Measurements from ENCODE around the gene ZBTB16.
A peak's percentile ranks its signal among the peaks of the same experiment; 100 is the strongest.

ZBTB16 gene

DNA sequence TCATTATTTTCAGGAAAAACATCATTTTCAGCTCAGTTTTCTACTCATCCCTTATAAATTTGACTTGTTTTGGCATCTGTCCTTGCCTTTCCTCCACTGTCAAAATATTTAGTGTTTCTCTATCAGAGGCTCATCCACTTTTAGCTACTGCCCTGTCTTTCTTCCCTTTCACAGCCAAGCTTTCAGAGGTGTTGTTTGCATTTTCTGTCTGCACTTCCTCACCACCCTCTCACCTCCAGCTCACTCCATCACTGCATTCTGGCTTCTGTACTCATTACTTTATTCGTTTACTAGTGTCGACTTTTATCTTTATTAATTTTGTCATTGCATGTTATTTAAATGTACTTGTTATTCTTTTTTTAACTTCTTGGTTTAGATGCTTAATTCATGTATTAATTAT is 210.0 kb downstream of the ZBTB16 start:
- no peak for DNase-seq

DNA sequence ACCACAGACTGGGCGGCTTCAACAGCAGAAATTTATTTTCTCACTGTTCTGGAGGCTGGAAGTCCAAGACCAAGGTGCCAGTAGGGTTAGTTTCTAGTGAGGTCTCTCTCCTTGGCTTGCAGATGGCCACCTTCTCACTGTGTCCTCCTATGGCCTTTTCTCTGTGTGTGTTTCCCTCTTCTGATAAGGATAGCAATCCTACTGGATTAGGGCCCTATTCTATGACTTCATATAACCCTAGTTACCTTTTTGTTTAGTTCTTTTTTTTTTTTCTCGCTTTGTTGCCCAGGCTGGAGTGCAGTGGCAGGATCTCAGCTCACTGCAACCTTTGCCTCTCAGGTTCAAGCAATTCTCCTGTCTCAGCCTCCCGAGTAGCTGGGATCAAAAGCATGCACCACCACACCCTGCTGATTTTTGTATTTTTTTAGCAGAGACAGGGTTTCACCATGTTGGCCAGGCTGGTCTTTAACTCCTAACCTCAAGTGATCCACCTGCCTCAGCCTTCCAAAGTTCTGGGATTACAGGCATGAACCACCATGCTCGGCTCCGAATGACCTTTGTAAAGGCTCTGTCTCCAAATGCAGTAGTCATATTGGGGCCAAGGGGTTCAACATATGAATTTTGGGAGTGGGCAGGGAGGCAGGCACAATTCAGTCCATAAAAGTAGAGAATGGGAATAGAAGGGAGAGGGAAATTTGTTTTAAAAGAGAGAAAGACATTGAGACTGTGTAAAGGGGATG is 211.2 kb downstream of the ZBTB16 start:
- DNase-seq = no peak

DNA sequence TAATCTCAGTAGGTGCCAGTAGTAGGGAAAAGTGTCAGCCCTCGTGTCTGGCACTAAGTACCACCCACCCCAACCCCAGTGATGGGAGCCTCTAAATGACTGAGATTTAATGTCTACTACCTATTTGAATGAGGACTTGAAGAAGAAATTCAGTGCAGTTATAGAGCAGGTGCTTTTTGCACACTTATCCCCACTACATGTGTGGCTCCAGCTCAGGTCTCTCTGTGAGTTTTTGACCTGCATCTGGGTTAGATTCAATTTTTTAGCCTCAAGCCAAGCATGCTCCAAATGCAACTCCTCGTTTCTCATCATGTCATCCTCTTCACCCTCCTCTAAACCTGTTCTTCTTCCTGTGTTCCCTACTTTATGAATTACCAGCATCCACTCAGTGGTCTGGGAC is 211.8 kb downstream of the ZBTB16 start:
- no peak for DNase-seq

DNA sequence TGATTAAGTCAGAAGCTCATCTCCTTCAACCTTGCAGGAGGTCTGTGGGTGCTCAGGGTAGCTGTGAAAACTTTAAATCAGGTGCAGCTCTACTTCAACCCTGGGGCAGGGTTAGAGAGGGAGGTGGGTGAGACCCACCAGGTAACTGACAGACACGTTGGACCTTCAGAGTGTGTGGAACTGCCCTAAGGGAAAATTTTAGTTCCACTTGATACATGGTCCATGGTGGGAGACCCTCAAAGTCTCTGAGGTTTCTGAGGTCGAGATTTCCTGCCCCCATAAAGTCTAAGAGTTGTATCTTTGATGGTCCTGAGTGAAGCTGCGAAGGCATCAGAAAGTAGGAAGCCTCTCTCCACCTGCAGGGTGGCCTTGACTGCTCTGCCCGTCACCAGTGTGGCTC is 212.8 kb downstream of the ZBTB16 start:
- DNase-seq = no peak

DNA sequence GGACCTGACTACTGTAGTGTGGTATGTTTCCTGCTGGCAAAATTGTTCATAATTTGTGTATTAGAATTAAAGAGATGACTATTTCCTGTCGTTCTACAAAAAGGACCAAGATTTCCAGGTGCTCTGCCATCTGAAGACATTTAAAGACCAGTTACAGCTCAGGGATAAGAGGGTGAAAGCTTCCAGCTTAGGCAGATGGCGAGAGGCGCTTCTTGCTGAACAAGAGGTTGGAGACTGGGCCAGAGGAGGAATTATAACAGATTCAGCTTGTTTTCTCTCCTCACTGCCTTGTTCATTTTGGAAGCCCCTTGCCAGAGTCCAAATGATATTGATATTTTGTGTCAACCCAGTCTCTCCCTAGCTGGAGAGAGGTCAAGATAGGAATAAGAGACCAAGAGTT is 213.6 kb downstream of the ZBTB16 start:
- DNase-seq = no peak

DNA sequence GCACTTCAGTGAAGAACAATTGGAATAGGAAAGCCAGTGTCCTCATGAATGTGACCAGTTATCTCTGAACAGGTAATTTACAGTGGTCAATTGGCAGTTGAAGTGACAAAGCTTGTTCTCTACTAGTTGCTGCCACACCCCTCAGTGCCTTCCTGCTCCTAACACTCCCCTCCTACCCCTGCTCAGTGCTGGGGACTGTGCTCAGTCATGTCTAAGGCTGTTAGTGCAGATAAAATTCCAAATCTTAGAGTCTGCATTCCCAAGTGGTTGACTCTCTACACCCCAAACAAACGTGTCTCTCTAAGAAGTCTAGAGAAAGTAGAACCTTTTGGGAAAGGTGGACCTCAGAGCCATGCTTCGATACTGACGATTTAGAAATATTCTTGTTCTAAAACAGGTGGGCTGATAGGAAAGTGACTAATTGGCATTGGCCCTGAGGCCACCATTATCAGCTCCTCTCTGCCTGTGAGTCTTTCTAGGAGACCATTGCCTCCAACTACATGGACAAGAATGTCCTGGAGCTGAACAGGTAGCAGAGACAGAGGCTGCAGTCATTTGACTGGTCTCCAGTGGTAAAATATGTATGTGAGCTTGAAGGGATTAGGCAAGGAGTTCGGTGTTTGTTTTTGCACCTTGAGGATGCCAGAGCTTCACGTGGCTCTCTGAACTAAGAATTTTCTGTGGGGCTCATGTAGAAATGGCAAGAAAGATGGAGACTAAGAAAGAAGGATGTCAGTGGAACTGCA is 214.6 kb downstream of the ZBTB16 start:
- DNase-seq = no peak

DNA sequence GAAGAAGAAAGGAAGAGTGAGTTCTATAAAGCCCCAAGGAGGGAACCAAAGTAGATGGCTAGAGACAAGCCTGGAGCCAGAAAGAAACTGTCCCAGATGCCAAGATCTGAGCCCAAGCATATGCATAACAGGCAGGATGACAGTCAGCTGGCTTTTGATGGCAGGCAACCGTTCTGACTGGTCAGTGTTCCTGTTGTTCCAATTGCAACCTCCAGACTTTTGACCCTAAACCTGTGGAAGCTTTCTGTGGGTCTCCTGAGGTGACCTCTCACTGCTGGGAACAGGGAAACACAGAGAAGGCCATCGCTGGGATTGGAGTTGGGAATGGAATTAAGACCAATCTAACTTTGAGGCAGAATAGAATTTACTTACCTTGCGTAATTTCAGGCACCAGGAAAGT is 215.1 kb downstream of the ZBTB16 start:
- DNase-seq = no peak

DNA sequence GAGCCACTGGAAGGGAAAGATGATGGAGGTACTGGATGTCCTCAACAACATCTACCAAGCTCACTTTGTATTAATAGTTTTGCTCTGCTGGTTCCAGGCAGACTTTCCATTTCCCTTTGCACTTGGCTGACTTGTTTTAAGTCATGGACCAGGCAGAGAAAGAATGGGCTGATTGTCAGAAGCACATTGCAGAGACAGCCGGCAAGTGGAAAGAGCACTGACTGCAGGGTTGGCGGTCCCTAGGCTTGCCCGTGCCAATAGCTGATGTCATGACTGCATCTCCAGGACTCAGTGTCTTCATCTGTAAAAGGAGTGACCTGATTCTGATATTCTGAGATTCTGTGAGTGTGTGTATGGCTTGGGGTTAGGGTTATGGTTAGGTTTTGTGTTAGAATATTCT is 215.8 kb downstream of the ZBTB16 start:
- DNase-seq = peak; percentile 45

DNA sequence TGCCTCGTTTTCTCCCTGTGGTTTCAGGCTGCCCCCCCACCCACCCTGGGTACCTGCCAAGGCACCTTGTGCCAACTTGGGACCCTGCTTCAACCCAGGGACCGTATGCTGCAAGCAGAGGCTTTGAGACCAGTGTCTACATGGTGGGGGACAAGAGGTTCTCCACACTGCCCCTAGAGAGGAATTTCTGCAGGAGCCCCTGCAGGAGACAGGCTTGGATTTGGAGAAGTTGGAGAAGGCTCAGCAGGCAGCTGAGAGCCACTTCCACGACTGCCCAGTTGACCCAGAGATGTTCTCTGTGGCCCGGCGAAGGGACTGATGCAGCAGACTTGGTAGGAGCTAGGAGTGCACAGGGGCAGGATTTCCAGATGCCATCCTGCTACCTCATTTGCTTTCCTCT is 216.6 kb downstream of the ZBTB16 start:
- DNase-seq = no peak

DNA sequence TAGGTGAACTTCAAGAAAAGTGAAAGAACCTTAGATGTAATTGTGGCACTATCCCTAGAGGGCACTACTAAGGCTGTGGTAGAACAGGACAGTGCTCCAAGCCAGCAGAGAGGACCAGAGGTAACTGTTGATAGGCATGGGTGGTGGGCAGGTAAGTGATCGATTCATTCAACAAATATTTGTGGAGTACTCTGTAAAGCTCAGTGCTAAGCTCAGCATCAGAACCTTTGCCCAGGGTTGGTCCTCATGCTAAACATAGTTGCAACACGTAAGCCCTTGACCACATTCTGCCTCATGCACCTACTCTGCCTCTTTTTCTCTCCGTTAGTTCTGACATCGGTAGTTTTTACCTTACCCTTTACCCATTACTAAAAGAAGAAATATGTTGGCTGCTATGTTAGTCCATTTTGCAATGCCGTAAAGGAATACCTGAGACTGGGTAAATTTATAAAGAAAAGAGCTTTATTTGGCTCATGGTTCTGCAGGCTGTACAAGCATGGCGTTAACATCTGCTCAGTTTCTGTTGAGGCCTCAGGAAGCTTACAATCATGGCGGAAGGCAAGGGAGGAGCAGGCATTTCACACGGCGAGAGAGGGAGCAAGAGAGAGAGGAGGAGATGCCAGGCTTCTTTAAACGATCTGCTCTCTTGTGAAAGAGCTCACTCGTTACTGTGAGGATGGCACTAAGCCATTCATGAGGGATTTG is 218.3 kb downstream of the ZBTB16 start:
- DNase-seq = no peak

DNA sequence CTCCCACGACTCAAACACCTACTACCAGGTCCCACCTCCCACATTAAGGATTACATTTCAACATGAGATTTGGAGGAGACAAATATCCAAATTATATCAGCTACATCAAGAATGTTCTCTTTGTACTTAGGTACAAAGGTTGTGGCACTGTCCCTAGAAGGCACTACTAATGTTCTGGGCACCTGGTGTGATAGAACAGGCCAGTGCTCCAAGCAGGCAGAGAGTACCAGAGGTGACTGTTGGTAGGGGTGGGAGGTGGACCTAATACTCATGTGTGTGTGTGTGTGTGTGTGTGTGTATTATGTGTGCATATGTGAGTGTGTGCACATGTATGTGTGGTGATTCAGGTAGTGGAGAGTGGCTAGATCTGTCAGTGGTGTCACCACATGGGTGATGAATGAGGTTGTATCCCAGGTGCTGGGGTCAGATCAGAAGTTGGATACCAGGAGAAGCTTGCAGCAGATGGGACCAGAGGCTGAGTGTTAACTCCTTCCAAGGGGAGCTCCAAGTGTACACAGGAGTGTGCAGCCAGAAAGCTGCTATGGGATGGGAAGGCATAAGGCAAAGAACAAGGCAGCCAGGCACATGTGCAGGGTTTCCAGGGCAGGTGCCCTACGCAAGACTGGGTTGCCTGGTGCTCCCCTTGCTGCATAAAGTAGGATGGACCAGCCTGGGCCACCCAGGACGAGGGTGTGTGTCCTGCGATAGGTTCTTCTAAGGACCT is 219.0 kb downstream of the ZBTB16 start:
- no peak for DNase-seq

DNA sequence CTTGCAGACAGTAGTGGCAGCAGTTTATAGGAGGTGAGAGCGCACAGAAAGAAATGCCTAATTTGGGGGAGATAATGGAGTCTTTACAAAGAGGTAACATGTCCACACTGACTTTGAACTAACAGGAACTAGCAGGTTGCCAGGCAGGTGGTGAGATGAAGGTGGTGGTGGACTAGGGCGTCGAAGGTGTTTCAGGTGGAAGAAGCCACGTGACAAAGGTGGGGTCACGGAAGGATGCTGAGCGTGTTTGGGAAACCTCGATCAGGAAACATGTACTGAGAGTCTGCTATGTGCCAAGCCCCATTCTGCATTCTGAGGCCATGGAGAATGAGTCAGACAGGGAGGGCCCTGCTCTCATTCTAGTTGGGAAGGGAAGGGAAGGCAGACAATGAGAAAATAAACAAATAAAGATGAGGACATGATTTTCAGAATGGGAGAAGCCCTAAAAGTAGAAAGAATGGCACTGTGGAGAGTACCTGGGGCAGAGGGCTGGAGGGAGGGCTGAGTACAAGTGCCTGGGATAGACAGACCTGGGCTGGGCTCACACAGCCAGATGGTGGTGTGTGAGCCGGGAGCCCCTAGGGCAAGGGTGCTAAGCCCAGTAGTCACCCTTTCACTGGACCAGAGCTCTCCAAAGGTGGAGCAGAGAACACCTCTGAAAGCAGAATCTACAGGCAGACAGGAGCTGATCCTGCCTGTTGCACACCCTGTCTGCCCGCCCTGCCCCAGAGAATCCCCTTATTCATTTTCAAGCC is 220.5 kb downstream of the ZBTB16 start:
- no peak for DNase-seq

DNA sequence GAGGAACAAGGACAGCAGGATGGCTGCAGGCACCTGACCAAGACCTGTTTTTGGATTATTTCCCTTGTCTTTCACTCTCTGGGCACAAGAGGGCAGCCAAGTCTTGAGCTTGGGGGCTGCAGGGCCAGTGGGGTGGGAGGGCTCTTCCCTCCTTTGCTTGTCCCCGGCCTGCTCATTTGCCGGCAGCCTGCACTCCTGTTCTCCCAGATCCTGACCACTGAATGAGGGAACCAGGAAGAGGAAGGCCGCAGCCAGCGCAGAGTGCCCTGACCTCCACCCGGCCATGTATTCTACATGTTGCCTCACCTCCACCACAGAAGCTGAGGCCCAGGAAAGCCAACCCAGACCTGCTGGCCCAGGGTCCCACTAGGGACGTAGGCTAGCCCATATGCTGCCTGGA is 221.2 kb downstream of the ZBTB16 start:
- peak; percentile 80 for DNase-seq

DNA sequence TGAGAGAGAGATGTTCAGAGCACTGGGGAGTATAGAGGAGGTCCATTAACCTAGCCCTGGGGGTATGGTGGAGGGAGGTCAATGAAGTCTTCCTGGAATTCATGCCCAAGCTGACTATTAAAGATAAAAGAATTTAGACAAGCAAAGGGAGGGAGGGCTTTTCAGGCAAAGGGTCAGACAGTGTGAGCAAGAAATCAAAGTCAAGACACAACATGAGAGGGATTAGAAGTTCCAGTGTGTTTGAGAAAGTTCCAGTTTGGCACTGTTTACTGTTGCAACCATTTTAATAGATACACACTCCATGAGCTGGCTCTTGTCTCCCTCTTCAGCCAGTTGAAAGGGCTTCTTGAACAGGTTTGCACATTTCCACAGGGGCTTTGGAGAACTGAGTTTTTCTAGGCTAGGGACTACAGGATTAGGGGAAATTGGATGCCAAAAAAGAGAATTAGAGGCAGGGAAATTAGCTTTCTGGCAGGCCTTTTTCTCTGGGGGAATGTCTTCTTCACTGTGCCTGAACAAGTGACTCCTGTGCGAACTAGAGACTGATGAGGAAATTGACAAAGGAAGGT is 222.0 kb downstream of the ZBTB16 start:
- DNase-seq = no peak

DNA sequence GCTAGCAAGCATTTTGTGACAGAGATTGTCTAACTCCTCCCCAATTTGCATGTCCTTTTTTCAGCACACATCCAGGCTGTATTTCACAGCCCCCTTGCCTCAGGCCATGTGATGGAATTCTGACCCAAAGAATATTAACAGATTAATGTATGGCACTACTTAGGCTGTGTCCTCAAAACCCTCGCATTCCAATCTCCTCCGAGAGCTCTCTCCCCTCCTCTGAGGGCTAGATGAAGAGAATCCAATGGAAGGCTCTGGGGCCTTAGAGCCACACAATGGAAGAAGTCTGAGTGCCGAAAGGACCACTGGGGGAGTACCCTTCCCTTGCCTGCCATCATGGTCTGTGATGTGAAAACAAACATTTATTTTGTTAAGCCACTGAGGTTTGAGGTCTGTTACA is 223.0 kb downstream of the ZBTB16 start:
- DNase-seq = no peak

DNA sequence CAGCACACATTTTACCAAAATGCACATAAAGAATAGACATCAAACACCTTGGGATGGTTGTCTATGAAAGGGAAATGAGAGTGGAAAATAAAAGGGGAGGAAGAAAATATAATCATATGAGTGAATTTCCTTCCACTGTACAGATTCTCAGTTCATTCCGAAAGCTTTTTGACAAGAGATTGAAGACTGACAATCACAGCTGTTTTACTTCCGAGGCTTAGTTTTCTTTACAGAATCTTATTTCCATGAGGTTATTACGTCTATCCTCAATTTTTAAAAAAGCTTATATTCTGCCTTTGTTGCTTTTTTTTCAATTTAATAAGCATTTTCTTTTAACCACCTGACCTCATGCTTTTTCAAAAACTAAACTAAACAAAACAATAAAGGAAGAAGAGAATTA is 223.9 kb downstream of the ZBTB16 start:
- no peak for DNase-seq

DNA sequence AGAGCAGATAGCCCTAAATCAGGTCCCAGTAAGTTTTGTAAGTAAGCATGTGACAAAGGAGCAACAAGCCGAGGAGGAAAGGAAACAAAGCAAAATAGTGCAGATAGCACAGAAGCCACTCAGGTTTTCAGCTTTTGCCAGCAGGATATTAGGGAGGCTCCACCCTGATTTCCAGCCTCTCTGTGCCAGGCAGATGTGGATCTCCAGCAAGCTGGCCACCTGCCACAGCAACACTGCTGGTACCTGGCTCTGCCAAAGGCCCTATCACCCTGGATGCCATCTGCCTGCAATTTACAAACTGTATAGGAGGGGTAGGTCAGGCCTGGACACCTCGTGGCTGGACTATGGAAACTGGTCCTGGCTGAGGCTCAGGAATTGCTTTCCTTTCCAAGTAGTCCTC is 224.5 kb downstream of the ZBTB16 start:
- no peak for DNase-seq

DNA sequence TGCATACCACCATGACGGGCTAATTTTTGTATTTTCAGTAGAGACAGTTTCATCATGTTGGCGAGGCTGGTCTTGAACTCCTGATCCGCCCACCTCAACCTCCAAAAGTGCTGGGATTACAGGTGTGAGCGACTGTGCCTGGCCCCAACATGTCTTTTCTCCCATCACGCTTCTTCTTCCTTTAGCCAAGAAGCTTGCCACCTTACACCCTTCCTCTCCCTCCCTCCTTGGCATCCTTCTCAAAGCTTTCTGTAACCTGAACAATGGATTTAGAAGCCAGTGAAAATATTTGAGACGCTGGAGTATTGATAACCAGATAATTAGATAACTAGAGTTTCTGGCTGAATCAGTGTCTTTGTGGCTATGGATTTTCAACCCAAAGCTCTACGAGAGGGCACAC is 225.4 kb downstream of the ZBTB16 start:
- no peak for DNase-seq

DNA sequence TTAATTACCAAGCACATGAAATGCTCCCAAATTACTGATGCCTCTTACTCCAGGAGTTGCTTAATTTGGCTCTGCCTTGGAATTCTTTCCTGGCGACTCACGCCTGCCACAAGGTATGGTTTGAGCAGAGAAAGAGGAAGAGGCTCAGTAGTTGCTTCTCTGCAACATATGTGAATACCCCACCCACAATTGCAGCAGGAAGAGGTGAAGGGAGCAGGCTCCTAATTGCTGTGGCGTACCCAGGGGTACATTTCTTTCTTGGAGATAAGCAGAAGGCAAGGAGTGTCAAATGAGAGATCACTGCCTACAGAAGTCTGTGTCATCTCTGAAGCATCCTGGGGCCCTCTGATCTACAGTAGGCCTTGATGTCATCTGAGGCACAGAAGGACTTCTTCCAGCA is 226.1 kb downstream of the ZBTB16 start:
- no peak for DNase-seq

DNA sequence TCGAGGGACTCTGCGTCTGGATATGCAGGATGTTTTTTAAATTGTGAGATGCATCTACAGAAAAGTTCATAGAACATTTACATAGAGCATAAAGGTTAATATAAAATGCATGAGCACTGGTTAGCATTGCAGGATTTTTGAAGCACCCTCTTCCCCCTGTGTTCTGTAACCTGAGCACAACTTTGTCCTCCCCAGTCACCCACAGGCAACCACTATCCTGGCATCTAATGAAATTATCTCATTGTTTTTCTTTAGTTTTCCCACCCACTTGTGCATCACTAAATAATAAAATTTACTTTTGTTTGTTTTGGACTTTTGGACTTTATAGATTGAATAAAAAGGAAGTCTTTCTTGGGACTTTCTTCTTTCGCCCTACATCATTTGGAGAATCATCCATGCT is 226.7 kb downstream of the ZBTB16 start:
- no peak for DNase-seq

DNA sequence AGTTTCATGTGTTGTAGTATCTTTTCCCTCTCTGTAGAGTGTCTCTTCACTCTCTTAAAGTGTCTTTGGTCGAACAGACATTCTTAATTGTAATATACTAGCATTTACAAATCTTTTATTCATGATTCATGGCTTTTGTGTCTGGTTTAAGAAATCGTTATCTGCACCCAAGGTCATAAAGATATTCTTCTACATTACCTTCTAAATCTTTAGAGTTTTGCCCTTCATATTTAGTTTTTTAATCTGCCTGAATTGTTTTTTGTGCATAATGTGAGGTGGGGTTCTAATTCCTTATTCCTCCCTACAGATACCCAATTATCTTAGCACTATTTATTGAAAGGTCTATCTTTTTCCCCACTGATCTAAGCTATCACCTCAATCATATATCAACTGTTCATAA is 227.6 kb downstream of the ZBTB16 start:
- no peak for DNase-seq

DNA sequence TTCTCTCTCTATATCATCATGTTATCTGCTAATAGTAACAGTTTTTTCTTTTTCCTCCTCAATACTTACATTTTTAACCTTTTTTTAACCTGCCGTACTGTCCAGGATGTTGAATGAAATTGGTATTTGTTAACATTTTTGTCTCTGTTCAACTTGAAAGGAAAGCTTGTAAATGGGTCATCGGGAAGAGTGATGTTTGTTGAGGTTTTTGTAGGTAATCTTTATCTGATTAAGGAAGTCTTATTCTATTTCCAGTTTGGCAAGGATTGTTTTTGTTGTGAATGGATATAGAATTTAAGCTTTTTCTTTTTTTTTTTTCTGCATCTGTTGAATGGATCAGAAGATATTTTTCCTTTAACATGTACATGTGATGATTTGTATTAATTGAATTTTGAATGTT is 228.6 kb downstream of the ZBTB16 start:
- DNase-seq = no peak

All from femur (tissue), 1 donor.